NT2/D1 (cell line): Measurements from ENCODE around the gene GPX4.

ENCODE experiments used
- SUZ12 ChIP-seq: IDR thresholded peaks from 2 replicates; pipeline ENCODE4 v1.6.1; 2011; ENCODE audit not compliant: insufficient read length, insufficient read depth; ENCODE audit errors: extremely low read depth
- YY1 ChIP-seq: IDR thresholded peaks from 2 replicates; pipeline ENCODE4 v1.6.1; 2011; ENCODE audit not compliant: insufficient read length, insufficient read depth
- ZNF274 ChIP-seq: IDR thresholded peaks from 2 replicates; pipeline ENCODE4 v1.6.1; 2011; ENCODE audit warnings: mild to moderate bottlenecking, low read depth, low read length

GRCh38 chr19:1129535-1129934 is 25.7 kb downstream of the GPX4 start:
- TF ChIP-seq ZNF274 (no peak), YY1 (no peak), SUZ12 (no peak)
